SK-N-SH (cell line): ENCODE measurements around the gene RUVBL2.

Experiments used
- ELF1 ChIP-seq: IDR thresholded peaks from 2 replicates; pipeline ENCODE4 v1.4.0; 2012
- TF ChIP-seq, protein P1 (sequence below): fragments of 200-600 bp; sonication (generic); IDR thresholded peaks from 2 replicates; pipeline ENCODE4 v1.6.1; 2017; ENCODE audit warnings: antibody characterized with exemption, mild to moderate bottlenecking, moderate library complexity

DNA sequence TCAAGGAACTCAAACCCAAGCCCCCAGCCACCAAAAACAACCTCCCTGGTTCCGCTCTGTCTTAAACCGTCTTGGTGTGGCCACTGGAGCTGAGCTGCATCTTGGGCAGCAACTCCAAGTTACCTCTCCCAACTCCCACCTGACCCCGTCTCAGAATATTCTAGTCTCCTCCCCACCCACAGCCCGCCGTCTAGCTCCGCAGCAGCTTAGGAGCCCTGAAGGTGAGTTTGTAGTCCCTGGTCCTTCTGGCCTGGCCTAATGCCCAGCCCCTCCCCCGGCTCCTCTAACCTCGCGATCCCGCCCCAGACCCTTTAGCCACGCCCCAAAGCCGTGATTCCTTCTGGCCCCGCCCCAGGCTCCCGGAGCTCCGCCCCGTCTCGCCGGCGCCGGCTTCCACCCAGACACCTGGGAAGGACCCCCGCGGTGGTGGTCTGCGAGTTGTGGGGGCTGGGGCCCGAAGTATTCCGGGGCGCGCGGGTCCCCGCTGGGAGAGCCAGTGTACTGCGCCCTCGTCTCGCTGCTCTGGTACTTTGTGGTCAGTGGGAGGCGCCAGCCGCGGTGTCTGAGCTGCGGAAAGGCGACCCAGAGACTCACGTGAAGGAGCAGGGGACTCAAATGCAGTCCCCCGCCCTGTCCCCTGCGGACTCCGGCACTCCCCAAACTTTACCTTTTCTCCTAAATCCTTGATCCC, 25.7 kb downstream of the RUVBL2 start:
- TF ChIP-seq, protein P1, sequence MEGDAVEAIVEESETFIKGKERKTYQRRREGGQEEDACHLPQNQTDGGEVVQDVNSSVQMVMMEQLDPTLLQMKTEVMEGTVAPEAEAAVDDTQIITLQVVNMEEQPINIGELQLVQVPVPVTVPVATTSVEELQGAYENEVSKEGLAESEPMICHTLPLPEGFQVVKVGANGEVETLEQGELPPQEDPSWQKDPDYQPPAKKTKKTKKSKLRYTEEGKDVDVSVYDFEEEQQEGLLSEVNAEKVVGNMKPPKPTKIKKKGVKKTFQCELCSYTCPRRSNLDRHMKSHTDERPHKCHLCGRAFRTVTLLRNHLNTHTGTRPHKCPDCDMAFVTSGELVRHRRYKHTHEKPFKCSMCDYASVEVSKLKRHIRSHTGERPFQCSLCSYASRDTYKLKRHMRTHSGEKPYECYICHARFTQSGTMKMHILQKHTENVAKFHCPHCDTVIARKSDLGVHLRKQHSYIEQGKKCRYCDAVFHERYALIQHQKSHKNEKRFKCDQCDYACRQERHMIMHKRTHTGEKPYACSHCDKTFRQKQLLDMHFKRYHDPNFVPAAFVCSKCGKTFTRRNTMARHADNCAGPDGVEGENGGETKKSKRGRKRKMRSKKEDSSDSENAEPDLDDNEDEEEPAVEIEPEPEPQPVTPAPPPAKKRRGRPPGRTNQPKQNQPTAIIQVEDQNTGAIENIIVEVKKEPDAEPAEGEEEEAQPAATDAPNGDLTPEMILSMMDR = peak; percentile 50
- TF ChIP-seq ELF1 = no peak
